Coronary artery (tissue), 2 donors: ENCODE data around the gene BBS9.

Experiments
- DNase-seq: peaks from one replicate; pipeline ENCODE4 v3.0.0-alpha.2; 2017; ENCODE audit warnings: low spot score
- H3K27ac ChIP-seq, 2 donors: fragments of 200-600 bp; sonication (generic); one replicate each; pipeline ENCODE4 v1.5.1; 2016 to 2019
- H3K4me3 ChIP-seq: fragments of 200-600 bp; sonication (generic); 2 replicates; pipeline ENCODE4 v1.5.1; 2016; ENCODE audit warnings: mild to moderate bottlenecking, moderate library complexity
- TF ChIP-seq, protein P1 (sequence below): fragments of 200-600 bp; sonication (generic); IDR thresholded peaks from one replicate; pipeline ENCODE4 v1.5.1; 2019; ENCODE audit warnings: antibody characterized with exemption

BBS9 gene

DNA sequence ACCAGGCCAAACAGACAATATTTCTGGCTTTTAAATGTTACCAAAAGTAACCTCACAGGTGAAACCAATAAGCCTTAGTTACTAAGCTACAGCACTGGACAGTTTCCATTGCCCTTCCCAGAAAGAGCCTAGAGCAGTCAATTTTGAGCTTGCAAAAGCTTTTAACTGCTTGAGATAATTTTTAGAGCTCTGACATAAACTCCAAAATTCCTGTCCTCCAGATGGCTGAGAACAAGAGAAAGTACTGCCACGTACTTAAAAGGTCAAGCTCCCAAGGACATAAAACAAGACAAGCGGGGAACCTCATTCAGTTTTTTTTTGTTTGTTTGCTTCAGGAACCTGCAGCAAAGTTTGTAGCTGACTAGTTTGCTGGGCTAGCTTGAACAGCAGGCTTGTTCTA is 54.1 kb downstream of the BBS9 start:
- DNase-seq, result no peak
- TF ChIP-seq, protein P1, sequence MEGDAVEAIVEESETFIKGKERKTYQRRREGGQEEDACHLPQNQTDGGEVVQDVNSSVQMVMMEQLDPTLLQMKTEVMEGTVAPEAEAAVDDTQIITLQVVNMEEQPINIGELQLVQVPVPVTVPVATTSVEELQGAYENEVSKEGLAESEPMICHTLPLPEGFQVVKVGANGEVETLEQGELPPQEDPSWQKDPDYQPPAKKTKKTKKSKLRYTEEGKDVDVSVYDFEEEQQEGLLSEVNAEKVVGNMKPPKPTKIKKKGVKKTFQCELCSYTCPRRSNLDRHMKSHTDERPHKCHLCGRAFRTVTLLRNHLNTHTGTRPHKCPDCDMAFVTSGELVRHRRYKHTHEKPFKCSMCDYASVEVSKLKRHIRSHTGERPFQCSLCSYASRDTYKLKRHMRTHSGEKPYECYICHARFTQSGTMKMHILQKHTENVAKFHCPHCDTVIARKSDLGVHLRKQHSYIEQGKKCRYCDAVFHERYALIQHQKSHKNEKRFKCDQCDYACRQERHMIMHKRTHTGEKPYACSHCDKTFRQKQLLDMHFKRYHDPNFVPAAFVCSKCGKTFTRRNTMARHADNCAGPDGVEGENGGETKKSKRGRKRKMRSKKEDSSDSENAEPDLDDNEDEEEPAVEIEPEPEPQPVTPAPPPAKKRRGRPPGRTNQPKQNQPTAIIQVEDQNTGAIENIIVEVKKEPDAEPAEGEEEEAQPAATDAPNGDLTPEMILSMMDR, result no peak
- Histone ChIP-seq H3K27ac (no peak overlapping the region), H3K4me3 (no peak overlapping the region)

DNA sequence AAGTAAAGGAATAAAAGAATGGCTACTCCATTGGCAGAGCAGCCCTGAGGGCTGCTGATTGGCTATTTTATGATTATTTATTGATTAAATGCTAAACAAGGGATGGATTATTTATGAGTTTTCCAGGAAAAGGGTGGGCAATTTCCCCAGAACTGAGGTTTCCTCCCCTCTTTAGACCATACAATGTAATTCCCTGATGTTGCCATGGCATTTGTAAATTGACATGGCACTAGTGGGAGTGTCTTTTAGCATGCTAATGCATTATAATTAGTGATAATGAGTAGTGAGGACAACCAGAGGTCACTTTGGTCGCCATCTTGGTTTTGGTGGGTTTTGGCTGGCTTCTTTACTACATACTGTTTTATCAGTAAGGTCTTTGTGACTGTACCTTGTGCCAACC is 55.5 kb downstream of the BBS9 start:
- no peak overlapping the region for H3K4me3 ChIP-seq
- no peak for DNase-seq
- TF ChIP-seq, protein P1, result no peak
- H3K27ac ChIP-seq, result no peak overlapping the region

- no peak for DNase-seq
- TF ChIP-seq, protein P1, result no peak
- no peak overlapping the region for H3K27ac ChIP-seq
- no peak overlapping the region for H3K4me3 ChIP-seq
Measured at GRCh38 chr7:33185786-33186185, 56.4 kb downstream of the BBS9 start.

GRCh38 chr7:33186192-33186591 is 56.8 kb downstream of the BBS9 start:
- Histone ChIP-seq H3K27ac (no peak overlapping the region), H3K4me3 (no peak overlapping the region)
- TF ChIP-seq, protein P1, result no peak
- no peak for DNase-seq

DNA sequence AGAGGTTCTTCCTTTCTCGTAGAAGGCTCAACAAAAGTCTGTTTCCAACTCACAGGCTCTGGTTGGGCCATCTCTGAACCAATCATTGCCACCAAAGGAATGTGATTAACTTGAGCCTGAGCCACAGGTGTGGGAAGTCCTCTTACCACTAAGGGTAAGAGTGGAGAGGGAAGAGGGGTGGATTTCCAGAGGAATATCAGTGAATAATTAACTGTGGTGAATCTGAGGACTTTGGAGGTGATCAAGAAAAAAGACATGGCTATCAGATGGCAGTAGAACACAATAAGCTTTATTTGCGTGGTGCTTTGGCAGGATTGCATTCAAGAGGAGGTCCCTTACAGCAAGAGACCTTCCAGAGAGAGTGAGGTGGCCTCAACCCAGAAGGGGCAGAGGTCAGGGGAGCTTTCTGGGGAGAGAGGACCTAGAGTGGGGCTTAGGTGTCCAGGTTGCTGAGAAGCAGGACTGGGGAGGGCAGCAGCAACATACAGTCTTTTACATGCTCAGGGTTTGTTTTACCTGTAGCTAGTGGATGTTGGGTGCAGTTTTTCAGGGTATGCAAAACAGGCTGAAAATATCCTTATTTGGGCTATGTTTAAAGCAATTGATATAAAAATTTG is 61.4 kb downstream of the BBS9 start:
- TF ChIP-seq, protein P1, result no peak
- DNase-seq, result no peak
- H3K27ac ChIP-seq, result no peak overlapping the region
- H3K4me3 ChIP-seq, result no peak overlapping the region

- no peak for DNase-seq
- Histone ChIP-seq H3K27ac (no peak overlapping the region), H3K4me3 (no peak overlapping the region)
- TF ChIP-seq, protein P1, result no peak
Measured at GRCh38 chr7:33191340-33191739, 62.0 kb downstream of the BBS9 start.

DNA sequence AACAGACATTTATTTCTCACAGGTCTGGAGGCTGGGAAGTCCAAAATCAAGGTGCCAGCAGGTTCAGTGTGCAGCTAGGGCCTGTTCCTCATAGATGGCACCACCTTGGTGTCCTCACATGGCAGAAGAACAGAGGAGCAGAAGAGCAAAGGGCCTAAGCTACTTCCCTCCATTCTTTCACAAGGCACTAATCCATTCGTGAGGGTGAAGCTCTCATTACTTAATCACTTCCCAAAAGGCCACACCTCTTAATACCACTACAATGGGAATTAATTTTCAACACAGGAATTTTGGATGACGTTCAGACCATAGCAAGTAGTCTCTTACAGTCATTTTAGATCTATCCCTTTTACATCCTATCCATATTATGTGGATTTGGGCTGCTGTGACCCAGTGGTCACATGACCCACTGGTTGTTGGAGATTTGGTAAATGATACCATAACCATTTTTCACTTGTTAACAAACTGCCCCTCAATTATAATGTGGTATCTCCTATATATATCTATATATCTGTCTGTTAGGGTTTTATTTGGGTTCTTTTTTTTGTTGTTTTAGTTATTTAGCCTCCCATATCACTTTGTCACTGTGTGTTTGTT is 63.4 kb downstream of the BBS9 start:
- Histone ChIP-seq H3K4me3 (no peak overlapping the region), H3K27ac (no peak overlapping the region)
- TF ChIP-seq, protein P1, result no peak
- DNase-seq, result no peak
